HG02884 (cell line): ENCODE results near the gene RGS19.

Source experiments
- ATAC-seq: cut with Tn5 transposase; IDR thresholded peaks from one replicate; pipeline ENCODE4 v1.9.1; 2021; ENCODE audit warnings: mild to moderate bottlenecking, moderate library complexity; ENCODE audit not compliant: unreplicated experiment

RGS19 gene

DNA sequence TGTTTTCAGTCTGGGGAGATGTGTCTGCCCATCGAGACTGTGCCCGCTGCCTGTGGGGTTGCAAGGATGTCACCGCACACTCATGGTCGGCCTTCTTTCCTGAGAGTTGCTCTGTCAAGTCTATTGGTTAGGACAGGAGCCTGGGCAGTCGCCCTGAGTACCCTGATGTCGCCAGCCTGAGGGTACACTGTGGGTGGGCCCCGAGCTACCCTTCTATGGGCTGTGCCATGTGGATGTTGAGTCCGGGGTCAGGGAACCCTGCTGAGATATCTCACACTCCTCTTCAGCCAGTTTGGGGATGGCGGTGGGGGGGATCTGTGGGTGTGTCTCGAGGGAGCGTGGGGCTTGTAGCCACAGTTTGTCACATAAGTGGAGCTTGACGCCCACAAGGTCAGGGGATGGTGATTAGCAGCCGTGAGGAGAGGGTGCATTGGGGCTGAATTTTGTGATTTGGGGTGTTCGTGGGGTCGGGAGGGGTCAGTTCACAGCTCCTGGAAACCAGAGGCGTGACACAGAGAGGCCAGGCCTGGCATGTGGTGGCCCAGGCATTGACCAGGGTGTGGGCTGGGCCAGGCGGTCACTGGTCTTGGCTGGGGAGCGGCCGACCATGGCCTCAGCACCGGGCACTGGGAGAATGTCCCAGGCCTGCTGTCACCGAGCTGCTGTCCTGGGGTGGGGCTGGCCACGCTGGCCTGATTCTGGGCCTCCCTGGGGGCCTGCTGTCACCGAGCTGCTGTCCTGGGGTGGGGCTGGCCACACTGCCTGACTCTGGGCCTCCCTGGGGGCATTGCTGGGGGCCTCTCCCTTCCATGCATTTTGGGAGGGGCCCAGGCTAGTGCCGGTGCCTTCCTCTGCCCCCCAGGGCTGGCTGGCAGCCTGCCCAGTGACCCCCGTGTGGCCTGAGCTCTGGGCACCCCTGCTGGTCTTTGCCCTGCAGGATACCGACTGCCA, 29.7 kb upstream of the RGS19 start:
- ATAC-seq = no peak

DNA sequence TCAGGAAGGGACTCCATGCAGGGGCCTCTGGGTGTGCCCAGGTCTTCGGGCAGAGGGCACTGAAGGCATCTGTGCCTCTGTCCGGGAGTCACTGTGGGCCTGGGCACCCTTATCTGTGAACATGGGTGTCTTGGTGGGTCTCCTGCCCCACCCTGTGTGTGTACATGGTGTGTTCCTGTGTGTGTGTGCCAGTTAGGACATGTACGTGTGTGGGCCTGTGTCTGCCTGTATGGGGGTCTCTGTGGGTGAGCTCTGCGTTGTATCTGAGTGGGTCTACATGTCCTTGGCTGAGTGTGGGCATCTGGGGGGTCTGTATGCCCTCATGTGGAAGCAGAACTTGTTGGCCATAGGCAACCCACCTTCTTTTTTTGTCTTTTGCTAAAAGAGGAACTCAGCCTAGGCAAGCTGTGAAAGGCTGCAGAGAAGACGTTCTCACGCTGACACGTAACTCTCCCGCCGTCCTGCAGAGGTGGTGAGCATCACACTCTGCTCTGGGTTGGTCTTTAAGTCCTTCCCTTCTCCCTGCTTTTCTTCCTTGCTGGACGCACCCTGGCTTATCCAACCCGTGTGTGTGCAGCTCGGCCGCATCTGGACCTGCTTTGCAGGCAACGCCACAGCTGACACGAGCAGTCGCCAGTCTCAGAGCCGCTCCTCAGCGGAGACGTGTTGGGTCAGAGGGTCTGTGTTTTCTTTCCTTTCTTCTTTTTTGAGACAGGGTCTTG, 28.6 kb upstream of the RGS19 start:
- no peak for ATAC-seq

DNA sequence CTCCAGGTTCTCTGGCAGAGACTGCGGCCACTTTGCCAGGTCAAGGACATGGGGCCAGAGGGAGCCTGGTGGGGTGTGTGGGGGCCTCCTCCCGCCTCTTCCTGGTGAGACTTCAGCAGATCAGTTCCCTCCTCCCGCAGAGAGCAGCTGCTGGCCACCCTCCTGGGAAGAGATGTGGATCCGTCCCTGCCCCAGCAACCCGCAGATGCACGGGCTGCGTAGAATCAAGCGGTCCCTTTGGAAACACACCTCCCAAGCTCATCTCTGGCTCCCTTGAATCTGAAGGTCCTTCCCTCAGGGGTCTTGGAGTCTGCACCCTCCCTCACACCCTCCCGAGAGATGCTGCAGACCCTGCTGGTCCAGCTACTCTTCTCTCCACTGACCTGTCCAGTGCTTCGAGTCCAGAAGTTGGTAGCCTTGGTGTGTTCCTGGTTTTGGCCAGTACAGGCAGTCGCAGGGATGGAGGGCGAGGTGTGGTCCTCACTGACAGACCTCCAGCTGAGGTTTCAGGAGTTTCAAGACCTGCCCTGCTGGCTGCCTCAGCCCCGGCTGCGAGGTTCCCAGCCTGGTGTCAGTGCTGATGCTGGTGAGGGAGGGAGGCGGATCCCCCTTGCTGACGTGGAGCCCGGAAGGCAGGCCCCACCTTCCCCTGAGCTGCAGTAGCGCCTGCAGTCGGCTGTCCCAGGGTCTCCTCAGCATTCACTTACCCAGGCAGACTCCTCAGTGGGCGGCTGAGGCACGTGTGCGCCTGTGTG, 27.8 kb upstream of the RGS19 start, which contains the start of gene NPBWR2:
TSS of gene NPBWR2 (minus strand) at position 585 of the 755 bp plus-strand sequence. CDS start 734 bp downstream, outside the sequence.
- no peak for ATAC-seq

DNA sequence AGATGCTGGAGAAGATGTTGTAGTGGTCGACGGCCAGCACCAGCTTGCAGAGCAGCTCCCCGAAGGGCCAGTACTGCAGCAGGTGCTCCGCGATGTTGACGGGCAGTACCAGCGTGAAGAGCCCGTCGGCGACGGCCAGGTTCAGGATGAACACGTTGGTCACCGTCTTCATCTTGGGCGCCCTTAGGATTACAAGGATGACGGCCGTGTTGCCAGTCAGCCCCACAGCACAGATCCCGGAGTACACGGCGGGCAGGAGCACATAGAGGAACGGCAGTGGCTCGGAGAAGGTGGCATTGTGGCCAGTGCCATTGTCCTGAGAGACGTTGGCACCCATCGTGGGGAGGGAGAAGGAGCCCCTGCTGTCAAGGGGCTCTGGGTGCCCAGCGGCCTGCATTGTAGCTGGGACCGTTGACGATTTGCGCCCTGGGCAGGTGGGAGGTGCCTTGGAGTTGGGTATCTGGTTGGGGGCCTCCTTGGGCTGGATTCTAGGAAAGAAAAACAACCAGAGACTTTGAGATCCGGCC, 27.2 kb upstream of the RGS19 start:
- no peak for ATAC-seq

DNA sequence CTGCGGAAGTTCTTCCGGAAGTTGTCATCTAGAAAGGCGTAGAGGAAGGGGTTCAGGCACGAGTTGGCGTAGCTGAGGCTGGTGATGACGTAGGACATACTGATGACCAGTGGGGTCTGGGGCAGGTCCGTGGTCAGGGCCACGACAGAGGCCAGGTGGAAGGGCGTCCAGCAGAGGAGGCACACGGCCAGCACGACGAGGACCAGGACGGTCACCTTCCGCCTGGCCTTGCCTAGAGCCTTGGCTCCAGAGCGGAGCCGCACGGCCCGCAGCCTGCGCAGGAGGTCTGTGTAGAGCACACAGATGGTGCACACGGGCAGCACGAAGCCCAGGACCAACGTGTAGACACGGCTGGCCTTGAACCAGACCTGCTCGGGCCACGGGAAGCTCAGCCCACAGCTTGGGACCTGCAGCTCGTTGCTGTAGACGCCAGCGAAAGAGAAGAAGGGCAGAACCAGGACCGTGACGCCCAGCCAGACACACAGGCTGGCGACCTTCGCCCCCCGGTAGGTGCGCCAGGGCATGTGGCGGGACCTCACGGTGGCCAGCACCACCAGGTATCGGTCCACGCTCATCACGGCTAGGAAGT, 26.6 kb upstream of the RGS19 start:
- no peak for ATAC-seq

DNA sequence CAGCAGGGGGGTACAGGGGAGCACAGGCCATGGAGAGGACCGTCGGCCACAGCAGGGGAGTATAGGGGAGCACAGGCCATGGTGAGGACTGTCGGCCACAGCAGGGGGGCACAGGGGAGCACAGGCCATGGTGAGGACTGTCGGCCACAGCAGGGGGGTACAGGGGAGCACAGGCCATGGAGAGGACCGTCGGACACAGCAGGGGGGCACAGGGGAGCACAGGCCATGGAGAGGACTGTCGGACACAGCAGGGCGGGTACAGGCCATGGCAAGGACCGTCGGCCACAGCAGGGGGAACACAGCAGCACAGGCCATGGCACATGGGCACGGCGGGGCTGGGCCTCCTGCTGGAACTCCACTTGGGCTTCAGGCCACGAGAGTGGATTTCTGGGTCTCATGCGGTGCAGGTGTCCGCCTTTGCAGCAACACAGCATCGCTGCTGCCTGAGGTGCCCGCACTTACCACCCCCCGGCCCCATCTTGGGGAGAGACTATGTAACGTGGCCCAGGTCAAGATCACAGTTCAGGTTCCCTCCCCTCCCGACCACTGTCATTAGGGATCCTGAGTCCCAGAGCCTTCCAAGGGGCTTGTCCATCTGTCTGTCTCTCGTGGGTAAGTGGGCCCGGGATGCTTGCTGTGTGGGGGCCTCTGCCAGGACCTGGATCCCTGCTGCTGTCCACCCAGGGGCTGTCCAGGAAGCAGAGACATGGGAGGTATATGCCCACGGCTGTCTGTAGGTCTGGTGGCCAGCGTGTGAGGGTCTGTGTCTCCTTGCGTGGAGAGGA, 25.5 kb upstream of the RGS19 start:
- ATAC-seq = no peak

DNA sequence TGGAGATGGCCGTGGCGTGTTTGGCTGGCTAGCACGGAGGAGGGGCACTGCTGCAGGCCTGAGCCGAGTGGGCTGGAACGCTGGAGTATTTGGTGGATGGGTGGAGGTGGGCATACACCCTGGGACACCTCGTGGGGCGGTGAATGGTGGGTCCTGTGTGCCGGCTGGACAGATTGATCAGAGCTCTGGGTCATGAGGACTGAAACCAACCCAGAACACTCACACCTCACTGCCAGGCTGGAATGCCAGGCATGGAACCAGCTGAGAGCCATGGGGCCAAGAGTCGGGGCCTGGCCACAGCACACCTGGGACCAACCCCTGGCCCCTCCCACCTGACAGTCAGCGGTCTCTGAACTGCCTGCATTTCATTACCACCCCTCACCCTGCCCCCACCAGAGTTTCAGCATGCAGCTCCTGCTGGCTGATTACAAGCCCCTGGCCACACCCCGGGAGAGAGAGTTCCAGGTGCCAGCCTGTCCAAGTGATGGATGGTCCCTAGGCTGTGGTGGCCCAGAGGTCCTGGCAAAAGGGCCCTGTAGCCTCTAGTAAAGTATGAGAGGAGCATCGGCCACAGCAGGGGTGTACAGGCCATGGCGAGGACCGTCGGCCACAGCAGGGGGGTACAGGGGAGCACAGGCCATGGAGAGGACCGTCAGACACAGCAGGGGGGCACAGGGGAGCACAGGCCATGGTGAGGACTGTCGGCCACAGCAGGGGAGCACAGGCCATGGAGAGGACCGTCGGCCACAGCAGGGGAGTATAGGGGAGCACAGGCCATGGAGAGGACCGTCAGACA, 24.8 kb upstream of the RGS19 start:
- ATAC-seq = no peak

DNA sequence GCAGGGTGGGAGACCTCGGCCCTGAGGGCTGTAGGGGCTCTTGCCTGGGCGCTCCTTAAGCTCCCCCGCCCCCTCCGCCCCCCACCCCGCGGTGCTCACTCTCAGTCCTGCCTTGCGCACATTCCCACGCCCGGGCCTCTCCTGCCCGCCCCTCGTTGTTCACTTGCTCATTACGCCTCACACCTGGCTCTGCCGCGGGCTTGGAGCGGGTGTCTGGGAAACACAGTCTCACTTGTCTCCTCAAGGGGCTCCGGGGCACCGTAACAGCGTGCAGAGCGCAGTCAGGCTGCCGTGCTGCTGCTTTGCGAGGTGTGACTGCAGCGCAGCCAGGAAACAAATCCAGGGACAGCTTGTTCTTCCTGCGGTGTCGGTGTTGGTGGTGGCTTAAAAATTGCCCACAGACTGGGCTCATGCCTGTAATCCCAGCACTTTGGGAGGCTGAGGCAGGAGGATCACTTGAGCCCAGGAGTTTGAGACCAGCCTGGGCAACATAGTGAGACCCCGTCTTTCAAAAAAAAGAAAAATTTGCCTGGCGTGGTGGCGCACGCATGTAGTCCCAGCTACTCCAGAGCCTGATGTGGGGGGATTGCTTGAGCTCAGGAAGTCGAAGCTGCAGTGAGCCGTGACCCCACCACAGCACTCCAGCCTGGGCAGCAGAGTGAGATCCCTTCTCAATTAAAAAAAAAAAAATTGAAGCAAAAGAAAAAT, 23.5 kb upstream of the RGS19 start:
- ATAC-seq = no peak

DNA sequence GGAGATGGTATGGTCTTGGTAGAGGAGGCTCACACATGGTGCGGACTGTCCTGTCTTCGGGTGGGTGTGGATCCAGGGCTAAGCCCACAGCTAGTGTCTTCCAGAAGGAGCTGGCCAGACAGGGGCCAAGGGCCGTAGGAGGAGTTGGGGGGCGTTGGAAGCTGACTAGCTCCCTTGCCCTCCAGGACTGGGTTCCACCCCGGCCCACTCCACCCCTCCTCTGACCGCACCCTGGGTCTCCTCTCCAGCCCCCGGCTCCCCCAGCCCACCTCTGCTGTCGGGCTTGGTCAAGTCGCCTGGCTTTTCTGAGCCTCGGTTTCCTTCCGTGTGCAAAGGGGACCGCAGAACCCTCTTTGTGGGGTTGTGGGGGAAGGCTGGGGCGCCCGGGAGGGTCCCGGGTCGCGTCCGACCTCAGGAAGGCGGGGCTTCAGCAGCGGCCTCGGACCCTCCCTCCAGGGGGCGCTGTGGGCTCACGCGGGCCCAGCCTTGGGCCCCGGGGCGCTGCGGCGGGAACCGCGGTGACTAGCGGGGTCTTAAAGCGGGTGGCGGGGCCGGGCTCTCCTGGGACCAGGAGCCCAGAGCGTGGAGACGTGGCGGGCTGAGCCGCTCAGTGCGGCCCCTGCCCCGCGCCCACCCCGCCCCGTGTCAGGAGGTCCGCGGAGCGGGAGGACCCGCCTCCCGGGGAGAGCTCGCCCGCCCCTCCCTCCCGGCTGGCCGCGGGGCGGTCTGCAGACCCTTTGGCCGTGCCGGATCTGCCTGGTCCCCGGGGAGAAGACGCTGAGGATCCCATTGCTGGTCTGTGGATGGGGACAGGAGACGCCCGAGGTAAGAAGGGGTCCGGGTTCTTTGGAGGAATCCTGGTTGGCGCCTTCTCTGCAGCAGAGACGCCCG, 22.7 kb upstream of the RGS19 start:
- ATAC-seq = no peak

DNA sequence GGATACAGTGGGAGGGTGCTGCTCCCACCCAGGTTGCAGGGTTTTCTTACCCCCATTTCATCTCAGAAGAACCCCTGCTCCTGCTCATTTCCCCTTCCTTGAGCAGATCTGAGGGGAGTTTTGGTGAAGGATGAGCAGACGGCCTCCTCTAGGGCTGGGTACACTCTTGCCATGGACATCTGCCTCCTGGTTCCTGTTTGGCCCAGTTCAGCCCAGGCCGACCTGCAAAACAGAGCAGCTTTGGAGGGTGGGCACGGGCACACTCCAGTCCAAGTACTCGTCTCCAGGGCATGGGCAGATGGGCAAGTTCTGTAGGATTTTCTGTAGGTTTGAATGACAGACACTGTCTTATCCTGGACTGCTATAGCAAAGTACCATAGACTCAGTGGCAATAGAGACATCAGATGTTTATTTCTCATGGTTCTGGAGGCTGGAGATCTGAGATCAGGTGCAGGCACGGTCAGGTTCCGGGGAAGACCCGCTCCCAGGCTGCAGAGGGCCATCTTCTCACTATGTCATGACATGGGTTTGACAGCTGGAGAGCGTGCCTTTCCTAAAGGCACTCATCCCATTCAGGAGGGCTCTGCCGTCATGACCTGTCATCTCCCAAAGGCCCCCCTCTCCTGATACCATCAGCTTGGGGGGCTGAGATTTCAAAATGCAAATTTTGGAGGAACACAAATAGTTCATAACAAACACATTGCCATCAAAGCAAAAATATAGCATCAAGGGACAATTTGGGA, 21.8 kb upstream of the RGS19 start:
- no peak for ATAC-seq

DNA sequence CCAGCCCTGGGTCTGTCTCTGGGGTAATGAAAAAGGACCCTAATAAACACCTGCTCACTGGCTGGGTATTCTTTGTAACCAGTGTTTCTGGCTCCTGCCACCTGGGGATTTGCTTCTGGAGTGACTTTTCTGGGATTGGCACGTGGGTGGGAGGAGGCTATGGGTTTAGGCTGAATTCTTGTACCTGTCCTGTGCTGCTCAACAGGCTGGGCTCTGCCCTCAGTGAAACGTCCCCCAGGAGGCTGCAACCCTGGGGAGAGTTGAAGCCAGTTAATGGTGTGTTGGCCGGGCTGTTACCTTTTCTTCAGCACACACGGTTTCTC, 21.2 kb upstream of the RGS19 start:
- no peak for ATAC-seq

DNA sequence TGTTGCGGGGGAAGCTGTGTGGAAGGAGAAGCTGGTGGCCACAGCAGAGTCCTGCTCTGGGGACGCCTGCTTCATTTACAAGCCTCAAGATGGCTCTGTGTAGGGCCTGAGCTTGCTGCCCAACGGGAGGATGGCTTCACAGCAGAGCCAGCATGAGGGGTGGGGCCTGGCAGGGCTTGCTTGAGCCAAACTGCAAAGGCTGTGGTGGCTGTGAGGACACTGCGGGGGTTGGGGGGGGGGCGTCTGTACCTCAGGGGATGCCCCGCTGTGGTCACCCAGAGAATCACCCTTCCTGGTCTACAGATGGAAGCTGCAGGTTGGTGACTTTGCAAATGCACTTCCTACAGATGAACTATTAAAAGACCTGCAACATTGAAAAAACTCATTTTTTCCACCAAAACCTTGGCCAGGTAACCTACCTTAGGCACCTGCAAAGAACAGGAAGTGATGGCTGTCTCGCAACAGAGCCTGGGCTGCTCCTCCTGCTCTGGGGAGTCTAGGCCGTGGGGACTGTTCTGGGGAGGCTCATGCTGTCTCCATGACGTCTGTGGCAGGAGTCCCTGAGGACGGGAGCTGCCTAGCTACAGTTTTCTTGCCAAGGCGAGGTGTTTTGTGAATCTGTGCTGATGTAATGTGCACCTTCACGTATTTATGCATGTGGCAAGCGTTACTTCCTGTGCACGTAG, 20.7 kb upstream of the RGS19 start:
- no peak for ATAC-seq

DNA sequence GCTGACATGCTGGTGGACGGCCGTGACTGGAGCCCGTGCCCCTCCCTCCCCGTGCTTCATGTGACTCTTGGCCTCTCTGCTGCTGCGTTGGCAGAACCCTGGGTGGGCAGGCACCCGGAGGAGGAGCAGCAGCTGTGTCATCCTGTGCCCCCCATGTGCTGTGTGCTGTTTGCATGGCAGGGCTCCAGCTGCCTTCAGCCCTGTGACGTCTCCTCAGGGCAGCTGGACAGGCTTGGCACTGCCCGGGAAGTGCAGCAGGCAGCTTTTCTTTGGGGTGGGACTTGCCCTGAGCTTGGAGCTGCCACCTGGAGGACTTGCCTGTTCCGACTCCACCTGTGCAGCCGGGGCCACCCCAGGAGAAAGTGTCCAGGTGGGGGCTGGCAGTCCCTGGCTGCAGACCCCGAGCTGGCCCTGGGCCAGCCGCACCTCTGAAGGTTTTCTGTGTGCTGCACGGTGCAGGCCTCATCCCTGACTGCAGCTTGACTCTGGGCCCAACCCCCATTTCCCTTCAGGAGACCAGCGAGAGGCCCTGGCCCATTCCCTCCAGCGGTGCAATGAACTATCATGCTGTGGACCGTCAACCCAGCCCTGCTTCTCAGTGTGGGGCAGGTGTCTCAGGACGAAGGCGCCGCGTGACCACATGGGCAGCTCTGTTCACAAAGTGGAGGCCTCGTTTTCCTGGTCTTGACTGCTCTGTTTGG, 19.9 kb upstream of the RGS19 start:
- no peak for ATAC-seq

DNA sequence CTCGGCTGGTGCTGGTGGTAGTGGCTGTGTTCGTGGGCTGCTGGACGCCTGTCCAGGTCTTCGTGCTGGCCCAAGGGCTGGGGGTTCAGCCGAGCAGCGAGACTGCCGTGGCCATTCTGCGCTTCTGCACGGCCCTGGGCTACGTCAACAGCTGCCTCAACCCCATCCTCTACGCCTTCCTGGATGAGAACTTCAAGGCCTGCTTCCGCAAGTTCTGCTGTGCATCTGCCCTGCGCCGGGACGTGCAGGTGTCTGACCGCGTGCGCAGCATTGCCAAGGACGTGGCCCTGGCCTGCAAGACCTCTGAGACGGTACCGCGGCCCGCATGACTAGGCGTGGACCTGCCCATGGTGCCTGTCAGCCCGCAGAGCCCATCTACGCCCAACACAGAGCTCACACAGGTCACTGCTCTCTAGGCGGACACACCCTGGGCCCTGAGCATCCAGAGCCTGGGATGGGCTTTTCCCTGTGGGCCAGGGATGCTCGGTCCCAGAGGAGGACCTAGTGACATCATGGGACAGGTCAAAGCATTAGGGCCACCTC, 19.2 kb upstream of the RGS19 start:
- ATAC-seq = no peak

DNA sequence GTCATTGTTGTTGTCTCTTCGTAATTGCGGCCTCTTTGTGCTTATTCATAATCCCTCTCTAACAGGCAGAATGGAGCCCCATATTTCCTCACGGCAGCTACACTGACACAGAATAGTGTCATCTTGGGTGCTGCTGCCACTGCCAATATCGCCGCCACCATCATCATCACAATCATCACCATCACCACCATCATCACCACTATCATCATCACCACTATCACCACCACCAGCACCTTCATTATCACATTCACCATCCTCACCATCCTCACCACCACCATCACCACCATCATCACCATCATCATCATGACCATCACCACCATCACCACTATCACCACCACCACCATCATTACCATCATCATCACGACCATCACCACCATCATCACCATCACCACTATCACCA, 17.2 kb upstream of the RGS19 start:
- no peak for ATAC-seq
